8988T (cell line): Measurements from ENCODE around the gene GALNT18.

Experiments used
- DNase-seq: peaks from one replicate; pipeline ENCODE4 v3.0.0; 2011

The GALNT18 gene

GRCh38 chr11:11524436-11525061, 97.3 kb downstream of the GALNT18 start:
- no peak for DNase-seq

- DNase-seq, result no peak
Observed at GRCh38 chr11:11522591-11522990, 99.2 kb downstream of the GALNT18 start.

- DNase-seq, result no peak
Observed at GRCh38 chr11:11521306-11522002, 100.4 kb downstream of the GALNT18 start.

GRCh38 chr11:11520231-11521015, 101.4 kb downstream of the GALNT18 start:
- DNase-seq, result no peak

GRCh38 chr11:11519184-11519583, 102.6 kb downstream of the GALNT18 start:
- no peak for DNase-seq

GRCh38 chr11:11514246-11514645, 107.6 kb downstream of the GALNT18 start:
- no peak for DNase-seq

- DNase-seq, result no peak
Observed at GRCh38 chr11:11513422-11513821, 108.4 kb downstream of the GALNT18 start.

- no peak for DNase-seq
Observed at GRCh38 chr11:11512929-11513328, 108.9 kb downstream of the GALNT18 start.

GRCh38 chr11:11512502-11512901, 109.3 kb downstream of the GALNT18 start:
- no peak for DNase-seq

- DNase-seq, result no peak
Observed at GRCh38 chr11:11512090-11512489, 109.7 kb downstream of the GALNT18 start.

- DNase-seq, result no peak
Observed at GRCh38 chr11:11510939-11511338, 110.9 kb downstream of the GALNT18 start.

GRCh38 chr11:11505692-11506091, 116.1 kb downstream of the GALNT18 start:
- DNase-seq, result no peak

GRCh38 chr11:11505190-11505589, 116.6 kb downstream of the GALNT18 start:
- DNase-seq, result no peak

GRCh38 chr11:11504071-11504470, 117.7 kb downstream of the GALNT18 start:
- DNase-seq, result no peak

GRCh38 chr11:11502263-11502861, 119.4 kb downstream of the GALNT18 start:
- DNase-seq, result no peak

GRCh38 chr11:11501546-11502262, 120.1 kb downstream of the GALNT18 start:
- DNase-seq, result no peak

GRCh38 chr11:11500744-11501487, 120.9 kb downstream of the GALNT18 start:
- DNase-seq, result no peak

- DNase-seq, result no peak
Observed at GRCh38 chr11:11499300-11499699, 122.5 kb downstream of the GALNT18 start.

- DNase-seq, result no peak
Observed at GRCh38 chr11:11498195-11498594, 123.6 kb downstream of the GALNT18 start.

GRCh38 chr11:11496879-11497278, 124.9 kb downstream of the GALNT18 start:
- no peak for DNase-seq

GRCh38 chr11:11494348-11494747, 127.5 kb downstream of the GALNT18 start:
- DNase-seq, result no peak

GRCh38 chr11:11493698-11494097, 128.1 kb downstream of the GALNT18 start:
- no peak for DNase-seq
